CD4-positive, alpha-beta T cell treated with Interleukin-12 subunit alpha and Interleukin-12 subunit beta, for 1 hour (primary cell): ENCODE results near the gene FXYD6.

ENCODE experiments used
- DNase-seq: peaks from one replicate; pipeline ENCODE4 v3.0.0-alpha.2; 2020

FXYD6 gene

GRCh38 chr11:117827521-117828511, 48.6 kb downstream of the FXYD6 start:
- DNase-seq, result peak; percentile 47

GRCh38 chr11:117826832-117827231, 49.6 kb downstream of the FXYD6 start:
- DNase-seq, result no peak

GRCh38 chr11:117826190-117826570, 50.3 kb downstream of the FXYD6 start:
- no peak for DNase-seq

- DNase-seq, result no peak
Measured at GRCh38 chr11:117825538-117826189, 50.8 kb downstream of the FXYD6 start.

- no peak for DNase-seq
Measured at GRCh38 chr11:117824571-117825537, 51.6 kb downstream of the FXYD6 start, which contains the start of gene FXYD2. TSS of gene FXYD2 (minus strand) at chr11:117824744. CDS start at chr11:117824678, 66 bp downstream.

GRCh38 chr11:117823946-117824420, 52.5 kb downstream of the FXYD6 start:
- no peak for DNase-seq

GRCh38 chr11:117823294-117823945, 53.0 kb downstream of the FXYD6 start:
- DNase-seq, result peak; percentile 57

- DNase-seq, result peak; percentile 55
Measured at GRCh38 chr11:117822074-117823033, 54.1 kb downstream of the FXYD6 start.

GRCh38 chr11:117821431-117821830, 55.0 kb downstream of the FXYD6 start:
- DNase-seq, result no peak

GRCh38 chr11:117820516-117820915, 55.9 kb downstream of the FXYD6 start:
- no peak for DNase-seq

- no peak for DNase-seq
Measured at GRCh38 chr11:117820071-117820470, 56.4 kb downstream of the FXYD6 start.

GRCh38 chr11:117819096-117820040, 57.1 kb downstream of the FXYD6 start:
- no peak for DNase-seq

GRCh38 chr11:117818041-117818873, 58.2 kb downstream of the FXYD6 start:
- DNase-seq, result peak; percentile 68

GRCh38 chr11:117817368-117818040, 59.0 kb downstream of the FXYD6 start:
- DNase-seq, result peak; percentile 88

GRCh38 chr11:117816846-117817367, 59.6 kb downstream of the FXYD6 start:
- DNase-seq, result no peak

GRCh38 chr11:117816151-117816741, 60.2 kb downstream of the FXYD6 start:
- no peak for DNase-seq

- DNase-seq, result peak; percentile 87
Measured at GRCh38 chr11:117815262-117815803, 61.1 kb downstream of the FXYD6 start.
